GM10266 (cell line): ENCODE results near the gene MMS19.

Source experiments
- DNase-seq: peaks from one replicate; pipeline ENCODE4 v3.0.0; 2012; ENCODE audit errors: extremely low spot score
- TF ChIP-seq, protein P1 (sequence below): IDR thresholded peaks from 2 replicates; pipeline ENCODE4 v1.5.1; 2012; ENCODE audit warnings: mild to moderate bottlenecking, low read depth; ENCODE audit not compliant: control insufficient read depth, insufficient read depth; ENCODE audit errors: missing control alignments

The MMS19 gene

DNA sequence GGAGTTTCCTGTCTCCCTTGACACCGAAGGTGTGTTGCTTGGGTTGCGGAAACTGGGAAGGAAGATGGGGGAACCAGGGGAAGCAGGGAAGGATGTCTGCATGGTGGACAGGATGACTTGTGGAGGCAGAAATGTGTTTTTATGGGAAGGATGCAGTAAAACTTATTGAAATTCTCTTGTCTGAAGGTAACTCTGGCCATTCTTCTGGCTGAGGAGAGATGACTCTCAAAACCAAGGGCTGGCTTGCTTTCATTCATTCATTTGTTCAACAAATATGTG, 2.0 kb upstream of the MMS19 start:
- DNase-seq, result no peak
- TF ChIP-seq, protein P1, sequence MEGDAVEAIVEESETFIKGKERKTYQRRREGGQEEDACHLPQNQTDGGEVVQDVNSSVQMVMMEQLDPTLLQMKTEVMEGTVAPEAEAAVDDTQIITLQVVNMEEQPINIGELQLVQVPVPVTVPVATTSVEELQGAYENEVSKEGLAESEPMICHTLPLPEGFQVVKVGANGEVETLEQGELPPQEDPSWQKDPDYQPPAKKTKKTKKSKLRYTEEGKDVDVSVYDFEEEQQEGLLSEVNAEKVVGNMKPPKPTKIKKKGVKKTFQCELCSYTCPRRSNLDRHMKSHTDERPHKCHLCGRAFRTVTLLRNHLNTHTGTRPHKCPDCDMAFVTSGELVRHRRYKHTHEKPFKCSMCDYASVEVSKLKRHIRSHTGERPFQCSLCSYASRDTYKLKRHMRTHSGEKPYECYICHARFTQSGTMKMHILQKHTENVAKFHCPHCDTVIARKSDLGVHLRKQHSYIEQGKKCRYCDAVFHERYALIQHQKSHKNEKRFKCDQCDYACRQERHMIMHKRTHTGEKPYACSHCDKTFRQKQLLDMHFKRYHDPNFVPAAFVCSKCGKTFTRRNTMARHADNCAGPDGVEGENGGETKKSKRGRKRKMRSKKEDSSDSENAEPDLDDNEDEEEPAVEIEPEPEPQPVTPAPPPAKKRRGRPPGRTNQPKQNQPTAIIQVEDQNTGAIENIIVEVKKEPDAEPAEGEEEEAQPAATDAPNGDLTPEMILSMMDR, result no peak

DNA sequence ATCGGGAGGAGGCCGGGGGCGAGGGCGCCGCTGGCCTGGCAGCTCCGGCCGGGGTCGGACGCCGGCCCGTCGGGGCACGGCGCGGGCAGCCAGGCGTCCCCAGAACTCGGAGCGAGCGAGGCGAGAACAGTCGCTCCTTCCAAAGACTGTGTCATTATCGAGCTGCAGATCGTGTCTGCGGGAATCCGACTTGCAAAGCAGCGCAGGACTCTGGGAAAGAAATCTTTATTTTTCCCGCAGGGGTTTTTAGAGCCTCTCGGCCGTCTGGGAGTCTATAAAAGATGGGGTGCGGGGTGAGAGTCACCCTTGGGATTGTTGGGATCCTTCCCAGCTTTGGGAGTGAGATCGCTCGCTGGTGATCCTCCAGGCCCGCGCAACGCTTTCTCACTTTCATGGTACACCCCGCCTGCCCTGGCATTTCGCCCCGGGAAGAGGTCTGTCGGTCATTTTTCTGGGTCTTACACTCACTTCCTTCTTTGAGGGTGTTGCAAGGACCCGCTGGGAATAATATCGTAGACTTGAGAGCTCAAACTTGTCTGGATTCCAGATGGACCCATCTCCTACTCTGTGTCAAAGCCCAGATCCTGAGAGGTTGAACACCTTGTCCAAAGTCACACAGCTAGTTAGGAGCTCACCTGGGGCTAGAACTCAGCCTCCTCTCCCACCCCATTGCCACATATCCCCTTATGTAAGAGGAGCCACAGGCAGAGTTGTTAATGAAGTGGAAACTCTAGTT, 1.5 kb upstream of the MMS19 start:
- TF ChIP-seq, protein P1, result no peak
- no peak for DNase-seq

DNA sequence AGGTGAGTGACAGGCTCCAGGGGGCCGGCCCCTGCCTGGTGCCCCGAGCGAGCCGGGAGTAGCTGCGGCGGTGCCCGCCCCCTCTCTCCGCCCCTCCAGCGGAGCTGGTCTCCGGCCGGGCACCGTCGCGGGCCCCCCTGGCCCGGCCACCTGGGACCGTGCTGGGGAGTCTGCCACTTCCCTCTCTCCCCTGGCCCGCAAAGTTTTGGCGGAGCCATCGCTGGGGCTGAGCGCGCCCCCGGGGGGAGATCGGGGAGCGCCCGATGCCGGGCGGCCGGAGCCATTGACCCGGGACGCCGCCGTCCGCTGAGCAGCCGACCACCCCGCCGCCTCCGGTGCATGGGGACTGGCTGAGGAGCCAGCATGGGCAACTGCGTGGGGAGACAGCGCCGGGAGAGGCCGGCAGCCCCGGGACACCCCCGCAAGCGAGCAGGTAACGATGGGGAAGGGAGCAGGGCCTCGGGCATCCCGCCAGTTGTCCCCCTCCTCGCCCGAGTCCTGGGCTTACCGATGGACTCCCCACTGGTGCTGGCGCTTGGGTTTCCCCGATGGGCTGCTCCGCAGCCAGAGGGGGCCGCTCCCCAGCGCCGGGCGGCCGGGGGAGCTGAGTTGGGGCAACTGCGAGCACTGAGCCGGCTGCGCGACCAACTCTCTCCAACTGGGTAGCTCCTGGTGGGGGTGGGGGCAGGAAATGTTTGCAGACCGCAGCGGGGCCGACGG, 779 bp upstream of the MMS19 start, which contains the start of gene UBTD1:
UBTD1 (plus strand) TSS at position 84 of the 720 bp plus-strand sequence; CDS start at position 364, 280 bp downstream.
- TF ChIP-seq, protein P1, result no peak
- DNase-seq, result peak; percentile 71

DNA sequence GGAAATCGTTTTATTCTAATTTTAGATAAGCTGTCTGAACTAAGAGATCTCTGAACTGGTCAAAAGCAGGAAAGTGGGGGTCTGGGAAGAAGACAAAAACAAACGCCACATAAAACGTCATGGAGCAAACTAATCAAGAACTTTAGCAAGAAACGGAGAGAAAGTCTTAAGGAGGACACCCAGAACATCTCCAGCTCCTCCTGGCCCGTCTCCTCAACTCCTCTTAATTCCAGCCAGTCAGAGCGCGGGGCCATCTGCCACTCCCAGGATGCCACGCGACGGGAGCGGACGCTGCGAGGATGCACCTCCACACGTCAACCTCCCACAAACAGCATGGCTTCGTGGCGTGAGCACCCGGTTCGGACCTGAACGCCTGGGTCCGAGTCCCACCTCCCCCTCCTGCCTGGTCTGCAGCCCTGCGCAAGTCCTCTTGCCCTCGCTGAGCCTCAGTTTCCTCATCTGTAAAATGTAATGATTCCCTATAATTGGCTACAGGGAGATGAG, 598 bp downstream of the MMS19 start:
- TF ChIP-seq, protein P1, result no peak
- peak; percentile 86 for DNase-seq

DNA sequence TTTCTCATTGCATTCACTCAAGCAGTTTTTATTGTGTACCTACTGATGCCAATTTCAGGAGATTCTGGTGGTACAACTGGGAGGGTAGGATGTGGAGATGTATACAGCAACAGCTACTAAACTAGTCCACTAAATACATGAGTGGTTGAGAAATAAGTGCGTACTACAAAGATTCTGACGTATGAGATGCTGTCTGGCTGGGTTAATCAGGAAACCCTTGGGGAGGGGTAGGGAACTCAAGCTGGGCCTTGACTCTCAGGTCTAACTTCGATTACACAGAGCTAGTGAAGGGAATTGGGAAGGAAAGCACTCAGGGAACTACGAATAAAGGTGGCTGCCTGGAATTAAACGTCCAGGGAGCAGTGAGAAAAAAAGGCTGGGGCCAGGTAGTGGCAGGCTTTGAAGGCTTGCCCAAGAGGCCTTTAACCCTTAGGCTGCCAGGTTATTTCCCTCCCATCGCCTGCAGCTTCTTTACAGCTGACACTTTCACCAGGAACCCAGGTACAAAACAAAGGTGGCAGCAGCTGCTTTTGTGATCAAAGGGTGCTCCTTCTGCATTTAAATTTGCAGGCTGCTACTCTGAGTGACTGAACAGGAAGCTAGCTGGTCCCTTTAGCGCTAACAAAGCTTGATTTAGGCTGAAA, 3.2 kb downstream of the MMS19 start:
- no peak for DNase-seq
- TF ChIP-seq, protein P1, result no peak

DNA sequence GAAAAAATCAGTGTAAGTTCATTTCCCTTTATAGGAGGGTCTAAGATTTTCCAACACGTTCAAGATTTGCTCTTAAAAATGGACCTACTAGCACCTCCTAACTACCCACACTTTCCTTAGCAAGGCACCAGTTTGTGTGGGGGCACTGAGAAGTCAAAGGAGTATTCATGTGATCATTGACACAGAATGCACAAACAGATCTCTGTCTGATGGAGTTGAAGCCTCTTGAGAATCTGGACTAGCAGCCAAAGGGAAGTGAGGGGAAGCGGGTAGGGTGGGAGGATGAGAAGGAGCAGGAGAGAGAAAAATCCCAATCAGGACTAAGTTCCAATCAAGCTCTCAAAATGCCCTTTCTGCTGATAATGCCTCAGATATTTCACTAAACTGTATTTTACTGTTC, 4.1 kb downstream of the MMS19 start:
- DNase-seq, result no peak
- TF ChIP-seq, protein P1, result no peak
